SK-N-DZ (cell line): ENCODE data around the gene TSGA10.

ENCODE experiments used
- DNase-seq: peaks from one replicate; pipeline ENCODE4 v3.0.0-alpha.2; 2015; ENCODE audit warnings: low spot score
- small RNA-seq, 2 experiments: library from RNA; depleted of rRNA; stranded (forward); fragments of <200 nt; gene quantifications; one replicate each; pipeline ENCODE3, GENCODE V24; 2014

Gene TSGA10

GRCh38 chr2:98947554-98947953 is 207.2 kb downstream of the TSGA10 start:
- DNase-seq: no peak

Small RNA genes lying within 50 kb of the gene (small RNA-seq; reads per million reads assigned to genes)
- gene AC092587.1: 0 reads per million in 2 experiments
